Endothelial cell of umbilical vein (primary cell): ENCODE results near the gene TTC39A. TPM values are rescaled to one million over a fixed set of nuclear protein-coding genes. Genes with fewer than 3 reads are reported as not detected.

Experiments used
- BruUV-seq: library from RNA; stranded (reverse); fragments of 400-500 nt; replicated peaks from 2 replicates; lab custom pipeline; 2021; lab: Mats Ljungman, UMichigan
- CTCF ChIA-PET: fragments of 300-600, 350-600 bp; sonication (Branson Sonifier 250); formaldehyde crosslinking; loops from one replicate; lab custom pipeline; 2021; ENCODE audit warnings: antibody characterized with exemption, inconsistent platforms; lab: Charles Lee
- POLR2A ChIA-PET: fragments of 300-600, 350-600 bp; sonication (Branson Sonifier 250); formaldehyde crosslinking; loops from one replicate; lab custom pipeline; 2021; ENCODE audit warnings: antibody characterized with exemption, inconsistent platforms; lab: Charles Lee
- DNase-seq: peaks from one replicate; pipeline ENCODE4 v3.0.0-alpha.2; 2011; ENCODE audit warnings: low read depth, low spot score
- FAIRE-seq: peaks from 2 replicates; lab custom pipeline; 2011; peaks lifted over from hg19 to GRCh38; lab: Jason Lieb, UNC
- H2AFZ ChIP-seq: 2 replicates; pipeline ENCODE4 v1.6.0; 2012; ENCODE audit warnings: low read depth, low read length, control low read depth, inconsistent platforms
- H3K27ac ChIP-seq: 2 replicates; pipeline ENCODE4 v1.5.1; 2011; ENCODE audit warnings: low read depth, mild to moderate bottlenecking, control low read depth, low read length, moderate library complexity; ENCODE audit not compliant: insufficient read depth
- H3K27me3 ChIP-seq, 2 experiments: 2 replicates each; pipeline versions ENCODE4 v1.6.0 to v1.6.1; 2011; ENCODE audit warnings: low read length in 2 of 2, mixed read lengths in 1 of 2; ENCODE audit not compliant: control insufficient read depth in 2 of 2, insufficient read depth in 2 of 2
- H3K36me3 ChIP-seq, 2 experiments: 2 replicates in 1 of 2; 3 replicates in 1 of 2; pipeline ENCODE4 v1.5.1; 2011; ENCODE audit warnings: low read length in 2 of 2, mild to moderate bottlenecking in 1 of 2, moderate library complexity in 1 of 2; ENCODE audit not compliant: control insufficient read depth in 2 of 2, insufficient read depth in 2 of 2; ENCODE audit errors: extremely low read depth in 1 of 2
- H3K4me1 ChIP-seq: 3 replicates; pipeline ENCODE4 v1.5.1; 2011; ENCODE audit warnings: mild to moderate bottlenecking, low read length; ENCODE audit not compliant: control insufficient read depth, insufficient read depth; ENCODE audit errors: extremely low read depth
- H3K4me2 ChIP-seq: 2 replicates; pipeline ENCODE4 v1.6.1; 2011; ENCODE audit warnings: low read length, control low read depth, mixed read lengths; ENCODE audit not compliant: insufficient read depth
- H3K4me3 ChIP-seq, 3 experiments: fragments of 200-600 bp in 1 of 3; sonication (generic), shearing (Covaris generic) in 1 of 3; replicated peaks in 1 of 3; 2 replicates each; pipeline ENCODE4 v1.5.1; 2011 to 2016; ENCODE audit warnings: control low read depth in 3 of 3, low read length in 3 of 3, mild to moderate bottlenecking in 2 of 3, inconsistent platforms in 1 of 3, low read depth in 1 of 3, moderate library complexity in 1 of 3; ENCODE audit not compliant: insufficient read depth in 1 of 3
- H3K79me2 ChIP-seq: 2 replicates; pipeline ENCODE4 v1.6.0; 2012; ENCODE audit warnings: low read length, inconsistent platforms; ENCODE audit not compliant: control insufficient read depth, insufficient read depth
- H3K9ac ChIP-seq: replicated peaks from 2 replicates; pipeline ENCODE3; 2011; ENCODE audit warnings: low read length, control low read depth; ENCODE audit not compliant: insufficient read depth; ENCODE audit errors: extremely low read depth
- H3K9me1 ChIP-seq: replicated peaks from 3 replicates; pipeline ENCODE4 v1.6.0; 2011; ENCODE audit warnings: mild to moderate bottlenecking, low read length; ENCODE audit not compliant: control insufficient read depth, insufficient read depth; ENCODE audit errors: extremely low read depth
- H3K9me3 ChIP-seq: replicated peaks from 2 replicates; pipeline ENCODE4 v1.5.1; 2012; ENCODE audit warnings: low read length, inconsistent platforms; ENCODE audit not compliant: control insufficient read depth, insufficient read depth
- H4K20me1 ChIP-seq: replicated peaks from 2 replicates; pipeline ENCODE3; 2011; ENCODE audit warnings: mild to moderate bottlenecking, low read length; ENCODE audit not compliant: control insufficient read depth, insufficient read depth; ENCODE audit errors: extremely low read depth
- CTCF ChIP-seq, 2 donors: IDR thresholded peaks; 1 replicate in 1 of 2; 2 replicates in 1 of 2; pipeline ENCODE4 v1.5.1; 2011; ENCODE audit warnings: low read length in 2 of 2, mild to moderate bottlenecking in 2 of 2, moderate library complexity in 2 of 2, control low read depth in 1 of 2, inconsistent platforms in 1 of 2, low read depth in 1 of 2; ENCODE audit not compliant: insufficient read depth in 1 of 2; ENCODE audit errors: extremely low read depth in 1 of 2
- EZH2 ChIP-seq: IDR thresholded peaks from 2 replicates; pipeline ENCODE4 v1.6.1; 2012; ENCODE audit warnings: borderline replicate concordance, low read depth, mild to moderate bottlenecking, moderate library complexity, low read length, inconsistent platforms; ENCODE audit not compliant: severe bottlenecking
- FOS ChIP-seq: IDR thresholded peaks from 2 replicates; pipeline ENCODE4 v1.6.1; 2011; ENCODE audit warnings: mild to moderate bottlenecking, low read length, moderate library complexity, borderline replicate concordance; ENCODE audit not compliant: insufficient read depth
- GATA2 ChIP-seq: IDR thresholded peaks from 2 replicates; pipeline ENCODE4 v1.7.0; 2011; ENCODE audit warnings: low read depth, mild to moderate bottlenecking, moderate library complexity, mixed read lengths, low read length; ENCODE audit not compliant: insufficient read length, insufficient read depth
- JUN ChIP-seq: IDR thresholded peaks from 2 replicates; pipeline ENCODE4 v1.6.1; 2011; ENCODE audit warnings: borderline replicate concordance, low read depth; ENCODE audit not compliant: insufficient read length, insufficient read depth
- MAX ChIP-seq: IDR thresholded peaks from 2 replicates; pipeline ENCODE4 v1.6.1; 2011; ENCODE audit not compliant: insufficient read depth, insufficient read length
- MYC ChIP-seq: IDR thresholded peaks from one replicate; pipeline ENCODE4 v1.6.1; 2011; ENCODE audit warnings: mild to moderate bottlenecking, low read depth, low read length
- POLR2A ChIP-seq: IDR thresholded peaks from 2 replicates; pipeline ENCODE4 v1.6.1; 2012; ENCODE audit warnings: low read depth, mild to moderate bottlenecking, control low read depth, low read length
- POLR2AphosphoS5 ChIP-seq: IDR thresholded peaks from 2 replicates; pipeline ENCODE4 v1.6.1; 2012; ENCODE audit warnings: low read depth, mild to moderate bottlenecking, control low read depth, low read length, moderate library complexity; ENCODE audit not compliant: insufficient read depth
- dilution Hi-C: fragments of 300-500 bp; cut with MboI; formaldehyde crosslinking; loops from one replicate; pipeline ENCODE4 v1.15.0; 2019; ENCODE audit warnings: low sequenced_read_pairs; ENCODE audit not compliant: extremely low pct_ligation_motif_present
- intact Hi-C: fragments of 100-400 bp; cut with micrococcal nuclease; formaldehyde crosslinking; loops from one replicate; pipeline ENCODE4 v1.10.0; 2022
- polyA plus RNA-seq, 4 experiments: library from polyadenylated mRNA; depleted of rRNA in 3 of 4; stranded (reverse) in 3 of 4; unstranded in 1 of 4; fragments of >200 nt; gene quantifications; 2 replicates each; pipeline versions ENCODE4 v1.2.1 to v1.2.3, GENCODE V29; 2011 to 2012; ENCODE audit warnings: missing spikeins in 1 of 4
- total RNA-seq: library from RNA; stranded (reverse); gene quantifications from 2 replicates; pipeline ENCODE4 v1.2.3, GENCODE V29; 2021

Gene TTC39A
- total and polyA plus RNA-seq, 2 donors (not counting 3 experiments of a cell fraction or from before 2014, with no cell fraction given): 1.1 to 1.7 TPM

DNA sequence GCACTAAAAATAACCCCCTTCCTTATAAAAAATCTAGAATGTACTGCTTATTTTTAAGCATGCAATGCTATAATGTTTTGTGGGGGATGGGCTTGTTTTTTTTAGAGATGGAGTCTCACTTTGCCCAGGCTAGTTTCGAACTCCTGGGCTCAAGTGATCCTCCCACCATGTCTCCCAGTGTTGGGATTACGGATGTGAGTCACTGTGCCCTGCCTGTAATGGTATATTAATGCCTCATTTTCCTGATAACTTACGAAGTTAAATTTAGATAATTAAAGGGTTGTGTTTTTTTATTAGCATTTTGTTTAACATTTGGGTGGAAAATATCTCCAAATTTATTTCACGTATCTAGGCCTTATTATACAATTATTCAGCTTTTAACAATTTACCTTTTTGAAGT is 87.8 kb downstream of the TTC39A start:
- CTCF ChIA-PET: interaction anchor here (1.3 kb wide), 1 partner anchor 54 kb away, joined by 4 read pairs; no protein-coding TSS in a partner anchor
- FAIRE-seq: peak; percentile 66

GRCh38 chr1:51241119-51241518 is 89.2 kb downstream of the TTC39A start:
- BruUV-seq: no TSS peak
- H3K9me3 ChIP-seq: no peaks in the 10 kb centered on the region
- no peak for FAIRE-seq
- no peak overlapping the region for H2AFZ ChIP-seq
- intact Hi-C loops (no loop called here), dilution Hi-C loops (no loop called here)
- no peaks in the 10 kb centered on the region for H3K9me1 ChIP-seq
- ChIA-PET POLR2A (no interaction called here), CTCF (no interaction called here)
- H3K27ac ChIP-seq: no peak overlapping the region
- peaks cover 3% of the 10 kb centered on the region for H4K20me1 ChIP-seq
- no peak for DNase-seq
- no peak for TF ChIP-seq CTCF (IDR thresholded peaks at IDR 0.05; ENCODE audit: extremely low read depth in 1 of 2, insufficient read depth in 1 of 2, low read depth in 1 of 2, low read length in 2 of 2)
- TF ChIP-seq MYC: no peak
- no peak for TF ChIP-seq EZH2
- no peak for TF ChIP-seq FOS
- TF ChIP-seq JUN: no peak
- no peak for TF ChIP-seq POLR2A
- TF ChIP-seq MAX: no peak
- no peak for TF ChIP-seq GATA2
- no peak for TF ChIP-seq POLR2AphosphoS5
- no peaks in the 10 kb centered on the region for H3K36me3 ChIP-seq
- H3K4me2 ChIP-seq: no peak overlapping the region
- H3K9ac ChIP-seq: no peak overlapping the region
- H3K79me2 ChIP-seq: peaks cover 96% of the 10 kb centered on the region
- H3K27me3 ChIP-seq: no peaks in the 10 kb centered on the region
- H3K4me1 ChIP-seq: peaks cover 19% of the 10 kb centered on the region
- no peak overlapping the region for H3K4me3 ChIP-seq

More for the DNA sequence above, 87.8 kb downstream of the TTC39A start:
- Histone ChIP-seq H3K27me3 (no peaks in the 10 kb centered on the region), H3K4me1 (peaks cover 18% of the 10 kb centered on the region), H3K27ac (no peak overlapping the region), H4K20me1 (peaks cover 3% of the 10 kb centered on the region), H3K9me3 (no peaks in the 10 kb centered on the region), H3K36me3 (no peaks in the 10 kb centered on the region), H3K4me2 (peak overlapping the region; percentile 12), H3K79me2 (peaks cover 98% of the 10 kb centered on the region), H3K4me3 (no peak overlapping the region), H2AFZ (no peak overlapping the region), H3K9me1 (no peaks in the 10 kb centered on the region), H3K9ac (no peak overlapping the region)
- dilution Hi-C loops (no loop called here), intact Hi-C loops (no loop called here)
- BruUV-seq: no TSS peak
- POLR2A ChIA-PET: no interaction called here
- no peak for TF ChIP-seq MAX
- TF ChIP-seq POLR2AphosphoS5: no peak
- peak; percentile 7 for TF ChIP-seq JUN
- TF ChIP-seq POLR2A: no peak
- peak; percentile 57 for TF ChIP-seq FOS
- no peak for TF ChIP-seq MYC
- no peak for DNase-seq
